ENCODE measurements around the gene AXL. TPM values are rescaled to one million over a fixed set of nuclear protein-coding genes. Genes with fewer than 3 reads are reported as not detected.

The AXL gene
- total and polyA plus RNA-seq, 9 of the 15 experiments (the other 6 are each of a cell fraction or from before 2014, with no cell fraction given), result 0.80 to 6.6 (median 1.6) TPM

DNA sequence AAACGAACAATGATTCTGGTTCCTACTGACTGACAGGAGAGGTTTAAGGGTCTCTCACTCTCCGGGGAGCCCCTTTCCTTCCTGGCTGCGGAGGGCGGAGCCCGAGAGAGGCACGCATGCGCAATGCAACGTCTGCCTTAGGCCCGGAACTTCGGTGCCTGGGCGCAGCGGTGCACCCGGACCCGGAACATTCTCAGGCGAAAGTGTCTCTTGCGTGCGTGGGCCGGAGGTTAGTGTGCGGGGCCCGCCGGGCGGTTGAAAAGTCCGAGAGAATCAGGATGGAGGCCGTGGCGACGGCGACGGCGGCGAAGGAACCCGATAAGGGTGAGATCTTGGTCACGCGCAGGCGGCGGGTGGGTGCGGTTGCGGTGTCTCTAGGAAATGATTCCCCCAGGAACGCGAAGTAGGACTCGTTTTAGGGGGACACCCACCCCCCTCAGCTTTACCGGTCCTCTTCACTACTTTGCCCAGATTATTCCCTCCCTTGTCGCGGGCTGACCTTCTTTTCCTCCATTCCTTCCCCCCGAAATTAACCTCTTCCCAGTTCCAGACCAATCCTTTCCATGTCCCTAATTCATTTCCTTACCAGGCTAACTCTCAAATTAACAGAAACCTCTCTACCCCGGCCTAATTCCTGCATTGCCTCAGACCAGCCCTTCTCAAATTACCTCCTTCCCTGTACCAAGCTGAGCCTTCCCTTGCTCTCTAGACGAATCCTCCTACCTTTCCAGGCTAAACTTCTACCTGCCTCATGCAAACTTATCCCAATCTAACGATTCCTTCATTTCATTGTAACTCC is 91.2 kb downstream of the AXL start, which contains the start of gene CCDC97 (continued):
- TF ChIP-seq, protein P1, sequence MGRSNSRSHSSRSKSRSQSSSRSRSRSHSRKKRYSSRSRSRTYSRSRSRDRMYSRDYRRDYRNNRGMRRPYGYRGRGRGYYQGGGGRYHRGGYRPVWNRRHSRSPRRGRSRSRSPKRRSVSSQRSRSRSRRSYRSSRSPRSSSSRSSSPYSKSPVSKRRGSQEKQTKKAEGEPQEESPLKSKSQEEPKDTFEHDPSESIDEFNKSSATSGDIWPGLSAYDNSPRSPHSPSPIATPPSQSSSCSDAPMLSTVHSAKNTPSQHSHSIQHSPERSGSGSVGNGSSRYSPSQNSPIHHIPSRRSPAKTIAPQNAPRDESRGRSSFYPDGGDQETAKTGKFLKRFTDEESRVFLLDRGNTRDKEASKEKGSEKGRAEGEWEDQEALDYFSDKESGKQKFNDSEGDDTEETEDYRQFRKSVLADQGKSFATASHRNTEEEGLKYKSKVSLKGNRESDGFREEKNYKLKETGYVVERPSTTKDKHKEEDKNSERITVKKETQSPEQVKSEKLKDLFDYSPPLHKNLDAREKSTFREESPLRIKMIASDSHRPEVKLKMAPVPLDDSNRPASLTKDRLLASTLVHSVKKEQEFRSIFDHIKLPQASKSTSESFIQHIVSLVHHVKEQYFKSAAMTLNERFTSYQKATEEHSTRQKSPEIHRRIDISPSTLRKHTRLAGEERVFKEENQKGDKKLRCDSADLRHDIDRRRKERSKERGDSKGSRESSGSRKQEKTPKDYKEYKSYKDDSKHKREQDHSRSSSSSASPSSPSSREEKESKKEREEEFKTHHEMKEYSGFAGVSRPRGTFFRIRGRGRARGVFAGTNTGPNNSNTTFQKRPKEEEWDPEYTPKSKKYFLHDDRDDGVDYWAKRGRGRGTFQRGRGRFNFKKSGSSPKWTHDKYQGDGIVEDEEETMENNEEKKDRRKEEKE (IDR thresholded peaks at IDR 0.05; ENCODE audit: borderline replicate concordance in 1 of 2, control insufficient read depth in 1 of 2, low read depth in 2 of 2, low read length in 1 of 2), result peak in 1 of 2 experiments; percentile 91; a peak in 1 of 4 replicates
- TF ChIP-seq, protein P2, sequence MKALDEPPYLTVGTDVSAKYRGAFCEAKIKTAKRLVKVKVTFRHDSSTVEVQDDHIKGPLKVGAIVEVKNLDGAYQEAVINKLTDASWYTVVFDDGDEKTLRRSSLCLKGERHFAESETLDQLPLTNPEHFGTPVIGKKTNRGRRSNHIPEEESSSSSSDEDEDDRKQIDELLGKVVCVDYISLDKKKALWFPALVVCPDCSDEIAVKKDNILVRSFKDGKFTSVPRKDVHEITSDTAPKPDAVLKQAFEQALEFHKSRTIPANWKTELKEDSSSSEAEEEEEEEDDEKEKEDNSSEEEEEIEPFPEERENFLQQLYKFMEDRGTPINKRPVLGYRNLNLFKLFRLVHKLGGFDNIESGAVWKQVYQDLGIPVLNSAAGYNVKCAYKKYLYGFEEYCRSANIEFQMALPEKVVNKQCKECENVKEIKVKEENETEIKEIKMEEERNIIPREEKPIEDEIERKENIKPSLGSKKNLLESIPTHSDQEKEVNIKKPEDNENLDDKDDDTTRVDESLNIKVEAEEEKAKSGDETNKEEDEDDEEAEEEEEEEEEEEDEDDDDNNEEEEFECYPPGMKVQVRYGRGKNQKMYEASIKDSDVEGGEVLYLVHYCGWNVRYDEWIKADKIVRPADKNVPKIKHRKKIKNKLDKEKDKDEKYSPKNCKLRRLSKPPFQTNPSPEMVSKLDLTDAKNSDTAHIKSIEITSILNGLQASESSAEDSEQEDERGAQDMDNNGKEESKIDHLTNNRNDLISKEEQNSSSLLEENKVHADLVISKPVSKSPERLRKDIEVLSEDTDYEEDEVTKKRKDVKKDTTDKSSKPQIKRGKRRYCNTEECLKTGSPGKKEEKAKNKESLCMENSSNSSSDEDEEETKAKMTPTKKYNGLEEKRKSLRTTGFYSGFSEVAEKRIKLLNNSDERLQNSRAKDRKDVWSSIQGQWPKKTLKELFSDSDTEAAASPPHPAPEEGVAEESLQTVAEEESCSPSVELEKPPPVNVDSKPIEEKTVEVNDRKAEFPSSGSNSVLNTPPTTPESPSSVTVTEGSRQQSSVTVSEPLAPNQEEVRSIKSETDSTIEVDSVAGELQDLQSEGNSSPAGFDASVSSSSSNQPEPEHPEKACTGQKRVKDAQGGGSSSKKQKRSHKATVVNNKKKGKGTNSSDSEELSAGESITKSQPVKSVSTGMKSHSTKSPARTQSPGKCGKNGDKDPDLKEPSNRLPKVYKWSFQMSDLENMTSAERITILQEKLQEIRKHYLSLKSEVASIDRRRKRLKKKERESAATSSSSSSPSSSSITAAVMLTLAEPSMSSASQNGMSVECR (CRISPR knock-in tag; IDR thresholded peaks at IDR 0.05), result peak; percentile 88
- TF ChIP-seq KHSRP (IDR thresholded peaks at IDR 0.05) (no peak), NELFE (IDR thresholded peaks at IDR 0.05; ENCODE audit: insufficient read depth, insufficient read length) (peak; percentile 46), SMARCE1 (IDR thresholded peaks at IDR 0.05) (peak; percentile 46), KLF1 (tag; IDR thresholded peaks at IDR 0.05) (peak; percentile 91), TFAM (CRISPR knock-in tag; conservative IDR thresholded peaks at IDR 0.05) (no peak), NFYB (IDR thresholded peaks at IDR 0.05; ENCODE audit: extremely low read depth, insufficient read length) (no peak), TCF7 (IDR thresholded peaks at IDR 0.05; ENCODE audit: borderline replicate concordance) (peak; percentile 36; the same call in 1 of the 2 replicates), TAF9B (IDR thresholded peaks at IDR 0.05; ENCODE audit: partially characterized antibody) (peak; percentile 87), GATA2 (CRISPR knock-in tag; IDR thresholded peaks at IDR 0.05) (no peak), ZSCAN29 (IDR thresholded peaks at IDR 0.05) (peak; percentile 82), EZH2 (IDR thresholded peaks at IDR 0.05; ENCODE audit: borderline replicate concordance, low read depth, low read length) (no peak), POLR2A (conservative IDR thresholded peaks at IDR 0.05) (peak; percentile 92), ZEB2 (IDR thresholded peaks at IDR 0.05) (peak; percentile 99), C11orf30 (IDR thresholded peaks at IDR 0.05; ENCODE audit: low read depth) (peak; percentile 97)
- TF ChIP-seq, protein P3, sequence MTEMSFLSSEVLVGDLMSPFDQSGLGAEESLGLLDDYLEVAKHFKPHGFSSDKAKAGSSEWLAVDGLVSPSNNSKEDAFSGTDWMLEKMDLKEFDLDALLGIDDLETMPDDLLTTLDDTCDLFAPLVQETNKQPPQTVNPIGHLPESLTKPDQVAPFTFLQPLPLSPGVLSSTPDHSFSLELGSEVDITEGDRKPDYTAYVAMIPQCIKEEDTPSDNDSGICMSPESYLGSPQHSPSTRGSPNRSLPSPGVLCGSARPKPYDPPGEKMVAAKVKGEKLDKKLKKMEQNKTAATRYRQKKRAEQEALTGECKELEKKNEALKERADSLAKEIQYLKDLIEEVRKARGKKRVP (CRISPR knock-in tag; IDR thresholded peaks at IDR 0.05), result no peak
- TF ChIP-seq, protein P4, sequence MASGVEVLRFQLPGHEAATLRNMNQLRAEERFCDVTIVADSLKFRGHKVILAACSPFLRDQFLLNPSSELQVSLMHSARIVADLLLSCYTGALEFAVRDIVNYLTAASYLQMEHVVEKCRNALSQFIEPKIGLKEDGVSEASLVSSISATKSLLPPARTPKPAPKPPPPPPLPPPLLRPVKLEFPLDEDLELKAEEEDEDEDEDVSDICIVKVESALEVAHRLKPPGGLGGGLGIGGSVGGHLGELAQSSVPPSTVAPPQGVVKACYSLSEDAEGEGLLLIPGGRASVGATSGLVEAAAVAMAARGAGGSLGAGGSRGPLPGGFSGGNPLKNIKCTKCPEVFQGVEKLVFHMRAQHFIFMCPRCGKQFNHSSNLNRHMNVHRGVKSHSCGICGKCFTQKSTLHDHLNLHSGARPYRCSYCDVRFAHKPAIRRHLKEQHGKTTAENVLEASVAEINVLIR (CRISPR knock-in tag; IDR thresholded peaks at IDR 0.05), result no peak
- TF ChIP-seq, protein P5, sequence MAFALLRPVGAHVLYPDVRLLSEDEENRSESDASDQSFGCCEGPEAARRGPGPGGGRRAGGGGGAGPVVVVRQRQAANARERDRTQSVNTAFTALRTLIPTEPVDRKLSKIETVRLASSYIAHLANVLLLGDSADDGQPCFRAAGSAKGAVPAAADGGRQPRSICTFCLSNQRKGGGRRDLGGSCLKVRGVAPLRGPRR (CRISPR knock-in tag; IDR thresholded peaks at IDR 0.05), result no peak
